Measurements from ENCODE around the gene GFER.

Gene GFER

DNA sequence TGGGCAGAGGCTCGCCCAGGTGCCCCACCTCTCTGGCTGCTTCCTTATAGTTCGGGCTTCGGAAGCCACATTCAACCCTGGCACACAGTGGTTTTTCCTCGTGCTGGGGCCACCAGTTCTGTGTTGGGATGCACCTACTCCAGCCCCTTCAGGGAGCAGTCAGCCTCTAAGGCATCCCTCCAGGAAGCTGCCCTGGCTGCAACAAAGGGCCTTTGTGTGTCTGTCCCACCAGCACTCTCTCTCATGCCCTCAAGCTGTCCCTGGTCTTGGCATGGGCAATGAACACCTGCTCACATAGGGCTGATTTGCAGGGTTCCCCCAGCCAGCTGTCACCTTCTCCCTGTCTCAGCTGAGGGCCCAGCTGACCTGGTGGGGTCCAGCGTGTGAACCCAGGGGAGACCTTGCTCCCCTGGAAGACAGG is 2.0 kb upstream of the GFER start:
- Histone ChIP-seq H3K36me3 (ENCODE audit: control insufficient read depth in 1 of 2, insufficient read depth in 2 of 2, low read length in 2 of 2) (peaks cover 15 to 30% of the 10 kb centered on the region in 2 donors), H3K27me3 (ENCODE audit: control insufficient read depth in 1 of 2, insufficient read depth in 2 of 2, low read length in 2 of 2) (peaks cover 10 to 15% of the 10 kb centered on the region in 2 donors), H3K27ac (ENCODE audit: low read depth, low read length) (peak overlapping the region; percentile 15), H3K4me1 (ENCODE audit: control insufficient read depth in 1 of 2, insufficient read depth in 2 of 2, low read length in 2 of 2) (peaks cover 51 to 73% of the 10 kb centered on the region in 2 donors), H3K4me3 (ENCODE audit: low read depth in 1 of 2, low read length in 2 of 2) (no peak overlapping the region), H3K9ac (ENCODE audit: low read depth in 1 of 2, low read length in 2 of 2) (peak overlapping the region in 1 of 2 donors; percentile 40), H3K9me3 (ENCODE audit: control insufficient read depth in 1 of 2, low read length in 2 of 2) (no peaks in the 10 kb centered on the region)

DNA sequence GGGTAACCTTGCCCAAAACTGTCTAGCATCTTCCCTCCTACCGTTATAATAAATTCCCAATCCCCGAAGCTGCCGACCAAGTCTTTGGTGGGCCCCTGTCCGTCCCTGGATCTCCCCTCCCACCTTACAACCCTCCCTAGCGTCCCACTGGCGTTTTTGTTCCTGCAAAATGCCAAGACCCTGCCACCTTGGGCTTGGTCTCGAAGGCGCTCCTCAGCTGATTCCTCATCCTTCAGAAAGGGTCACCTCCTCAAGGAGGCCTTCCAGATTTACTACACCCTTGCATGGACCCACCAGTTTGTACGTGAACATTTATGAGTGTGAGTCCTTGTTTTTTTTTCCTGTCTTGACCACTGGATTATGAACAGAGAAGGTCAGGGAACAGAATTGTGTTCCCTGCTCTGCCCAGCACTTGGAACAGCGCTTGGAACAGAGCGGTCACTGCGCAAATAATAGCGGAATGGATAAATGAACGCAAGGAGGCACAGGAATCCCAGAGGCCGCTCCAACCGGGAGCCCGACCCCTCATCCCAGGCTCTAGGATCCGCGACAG is 926 bp upstream of the GFER start:
- H3K27ac ChIP-seq (ENCODE audit: low read depth, low read length): peak overlapping the region; percentile 73
- peak overlapping the region; percentile 76 to 79 for H3K9ac ChIP-seq (ENCODE audit: low read depth in 1 of 2, low read length in 2 of 2)
- H3K4me1 ChIP-seq (ENCODE audit: control insufficient read depth in 1 of 2, insufficient read depth in 2 of 2, low read length in 2 of 2): peaks cover 51 to 73% of the 10 kb centered on the region in 2 donors
- H3K27me3 ChIP-seq (ENCODE audit: control insufficient read depth in 1 of 2, insufficient read depth in 2 of 2, low read length in 2 of 2): peaks cover 10 to 15% of the 10 kb centered on the region in 2 donors
- H3K4me3 ChIP-seq (ENCODE audit: low read depth in 1 of 2, low read length in 2 of 2): peak overlapping the region; percentile 70 to 78
- peaks cover 17 to 24% of the 10 kb centered on the region in 2 donors for H3K36me3 ChIP-seq (ENCODE audit: control insufficient read depth in 1 of 2, insufficient read depth in 2 of 2, low read length in 2 of 2)
- no peaks in the 10 kb centered on the region for H3K9me3 ChIP-seq (ENCODE audit: control insufficient read depth in 1 of 2, low read length in 2 of 2)

DNA sequence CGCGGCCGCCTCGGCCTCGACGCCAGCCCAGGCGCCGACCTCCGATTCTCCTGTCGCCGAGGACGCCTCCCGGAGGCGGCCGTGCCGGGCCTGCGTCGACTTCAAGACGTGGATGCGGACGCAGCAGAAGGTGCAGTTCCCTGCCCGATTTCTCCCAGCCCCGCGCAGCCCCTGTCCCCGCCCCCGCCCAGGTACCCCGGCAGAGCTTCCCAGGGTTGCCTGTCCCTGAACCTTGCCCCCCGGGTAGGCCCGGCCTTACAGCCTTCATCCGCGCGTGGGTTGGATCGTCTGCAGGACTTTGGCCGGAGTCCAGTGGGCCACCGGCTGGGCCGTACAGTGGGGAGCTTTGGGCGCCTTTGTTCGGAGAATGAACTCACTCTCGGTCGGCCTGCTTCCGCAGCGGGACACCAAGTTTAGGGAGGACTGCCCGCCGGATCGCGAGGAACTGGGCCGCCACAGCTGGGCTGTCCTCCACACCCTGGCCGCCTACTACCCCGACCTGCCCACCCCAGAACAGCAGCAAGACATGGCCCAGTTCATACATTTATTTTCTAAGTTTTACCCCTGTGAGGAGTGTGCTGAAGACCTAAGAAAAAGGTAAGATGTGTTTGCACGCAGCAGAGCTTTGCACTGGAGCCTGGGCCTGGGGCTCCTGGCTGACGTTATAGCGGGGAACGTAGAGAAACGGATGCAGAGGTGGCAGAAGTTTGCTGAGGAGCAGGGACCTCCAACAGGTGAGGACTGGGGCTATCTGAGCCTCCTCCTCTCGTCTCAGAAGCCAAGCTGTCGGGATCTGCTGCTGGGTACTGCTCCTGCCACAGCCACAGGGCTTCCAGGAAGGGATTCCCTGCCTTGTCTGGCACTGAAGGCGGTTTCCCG is 593 bp downstream of the GFER start:
- Histone ChIP-seq H3K27me3 (ENCODE audit: control insufficient read depth in 1 of 2, insufficient read depth in 2 of 2, low read length in 2 of 2) (peaks cover 22 to 26% of the 10 kb centered on the region in 2 donors), H3K9me3 (ENCODE audit: control insufficient read depth in 1 of 2, low read length in 2 of 2) (no peaks in the 10 kb centered on the region), H3K36me3 (ENCODE audit: control insufficient read depth in 1 of 2, insufficient read depth in 2 of 2, low read length in 2 of 2) (peaks cover 17 to 18% of the 10 kb centered on the region in 2 donors), H3K4me1 (ENCODE audit: control insufficient read depth in 1 of 2, insufficient read depth in 2 of 2, low read length in 2 of 2) (peaks cover 63 to 68% of the 10 kb centered on the region in 2 donors), H3K9ac (ENCODE audit: low read depth in 1 of 2, low read length in 2 of 2) (peak overlapping the region; percentile 77 to 79), H3K27ac (ENCODE audit: low read depth, low read length) (peak overlapping the region; percentile 69), H3K4me3 (ENCODE audit: low read depth in 1 of 2, low read length in 2 of 2) (peak overlapping the region; percentile 75 to 86)

DNA sequence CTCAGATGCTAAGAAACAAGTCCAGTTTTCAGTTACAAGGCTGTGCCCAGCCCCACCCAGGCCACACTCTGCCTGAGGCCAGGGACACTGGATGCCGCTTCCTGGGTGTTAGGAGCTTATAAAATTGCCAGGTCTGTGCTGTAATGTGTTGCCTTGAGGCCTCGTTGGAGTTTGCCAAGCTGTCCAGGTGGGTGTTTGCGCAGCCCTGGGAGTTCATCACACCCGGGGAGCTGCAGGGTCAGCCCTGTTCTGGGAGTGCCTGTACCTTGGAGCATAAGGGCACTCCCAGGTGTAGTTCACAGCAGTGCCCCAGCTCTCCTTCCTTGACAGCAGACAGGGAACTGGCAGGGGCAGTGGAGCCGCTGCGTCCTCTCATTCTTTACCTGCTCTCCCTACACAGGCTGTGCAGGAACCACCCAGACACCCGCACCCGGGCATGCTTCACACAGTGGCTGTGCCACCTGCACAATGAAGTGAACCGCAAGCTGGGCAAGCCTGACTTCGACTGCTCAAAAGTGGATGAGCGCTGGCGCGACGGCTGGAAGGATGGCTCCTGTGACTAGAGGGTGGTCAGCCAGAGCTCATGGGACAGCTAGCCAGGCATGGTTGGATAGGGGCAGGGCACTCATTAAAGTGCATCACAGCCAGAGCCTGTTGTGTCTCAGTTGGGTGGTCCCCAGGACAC is 1.6 kb downstream of the GFER start:
- H3K4me1 ChIP-seq (ENCODE audit: control insufficient read depth in 1 of 2, insufficient read depth in 2 of 2, low read length in 2 of 2): peaks cover 61 to 63% of the 10 kb centered on the region in 2 donors
- H3K27ac ChIP-seq (ENCODE audit: low read depth, low read length): peak overlapping the region; percentile 69
- H3K36me3 ChIP-seq (ENCODE audit: control insufficient read depth in 1 of 2, insufficient read depth in 2 of 2, low read length in 2 of 2): peaks cover 17 to 18% of the 10 kb centered on the region in 2 donors
- peak overlapping the region; percentile 75 to 86 for H3K4me3 ChIP-seq (ENCODE audit: low read depth in 1 of 2, low read length in 2 of 2)
- H3K27me3 ChIP-seq (ENCODE audit: control insufficient read depth in 1 of 2, insufficient read depth in 2 of 2, low read length in 2 of 2): peaks cover 21 to 29% of the 10 kb centered on the region in 2 donors
- H3K9ac ChIP-seq (ENCODE audit: low read depth in 1 of 2, low read length in 2 of 2): peak overlapping the region; percentile 77 to 79
- no peaks in the 10 kb centered on the region for H3K9me3 ChIP-seq (ENCODE audit: control insufficient read depth in 1 of 2, low read length in 2 of 2)

DNA sequence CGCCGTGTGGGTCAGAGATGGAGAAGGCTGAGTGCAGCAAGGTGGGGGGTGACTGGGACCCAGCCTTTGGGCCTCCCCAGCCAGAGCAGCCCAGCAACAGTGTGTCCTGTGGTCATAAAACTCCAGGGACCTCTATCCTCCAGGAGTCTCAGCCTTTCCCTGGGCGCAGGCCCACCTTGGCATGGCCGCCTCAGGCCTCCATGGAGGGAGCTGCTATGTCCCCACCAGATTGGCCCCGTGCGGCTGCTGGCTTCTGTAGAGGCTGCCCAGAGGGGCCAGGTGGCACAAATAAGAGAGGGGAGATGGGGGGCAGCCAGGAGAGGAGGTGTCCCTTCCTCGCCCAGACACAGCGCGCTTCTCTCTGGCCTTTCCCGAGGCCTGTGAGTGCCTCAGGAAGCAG is 3.2 kb downstream of the GFER start:
- H3K27me3 ChIP-seq (ENCODE audit: control insufficient read depth in 1 of 2, insufficient read depth in 2 of 2, low read length in 2 of 2): peaks cover 22 to 26% of the 10 kb centered on the region in 2 donors
- peaks cover 58% of the 10 kb centered on the region in 2 donors for H3K4me1 ChIP-seq (ENCODE audit: control insufficient read depth in 1 of 2, insufficient read depth in 2 of 2, low read length in 2 of 2)

DNA sequence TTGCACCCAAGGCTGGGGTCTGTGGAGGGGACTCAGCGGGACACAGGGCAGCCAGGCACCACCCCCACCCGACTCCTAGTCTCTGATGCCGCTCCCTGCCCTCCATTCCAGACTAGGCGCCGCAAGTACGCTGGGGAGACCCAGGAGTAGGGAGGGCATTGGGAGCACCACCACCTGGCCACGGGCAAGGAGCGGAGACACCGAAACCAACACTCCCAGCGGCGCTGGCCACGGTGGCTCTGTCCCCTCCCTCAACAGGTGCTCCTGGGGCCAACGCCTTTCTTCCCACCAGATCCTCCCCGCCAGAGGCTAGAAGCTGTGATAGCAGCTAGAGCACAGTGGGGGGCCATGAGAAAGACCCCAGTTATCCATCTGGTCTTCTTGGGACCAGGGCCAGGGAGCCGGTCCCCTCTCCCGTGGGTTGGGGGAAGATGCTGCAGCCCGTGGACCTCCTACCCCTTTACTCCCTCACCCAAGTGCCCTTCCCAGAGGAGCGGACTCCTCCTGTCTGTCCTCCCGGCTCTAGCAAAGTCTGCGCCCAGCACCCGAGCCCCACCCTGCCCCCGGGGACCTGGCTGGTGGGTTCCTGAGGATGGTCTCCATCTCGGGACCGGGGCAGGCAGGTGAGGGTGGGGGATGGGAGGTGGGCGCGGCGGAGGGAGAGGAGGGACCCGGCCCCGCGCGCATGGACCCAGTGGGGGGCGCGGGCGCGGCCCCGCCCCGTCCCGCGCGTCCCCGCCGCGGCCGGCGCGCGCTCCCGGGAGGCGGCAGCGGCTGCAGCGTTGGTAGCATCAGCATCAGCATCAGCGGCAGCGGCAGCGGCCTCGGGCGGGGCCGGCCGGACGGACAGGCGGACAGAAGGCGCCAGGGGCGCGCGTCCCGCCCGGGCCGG is 5.5 kb downstream of the GFER start, which contains the start of gene SYNGR3:
Gene SYNGR3, plus strand, starts transcription at position 762 of the 892 bp plus-strand sequence. CDS start 133 bp downstream, outside the sequence.
- peaks cover 22 to 26% of the 10 kb centered on the region in 2 donors for H3K27me3 ChIP-seq (ENCODE audit: control insufficient read depth in 1 of 2, insufficient read depth in 2 of 2, low read length in 2 of 2)
- H3K4me1 ChIP-seq (ENCODE audit: control insufficient read depth in 1 of 2, insufficient read depth in 2 of 2, low read length in 2 of 2): peaks cover 43 to 45% of the 10 kb centered on the region in 2 donors
- no peaks in the 10 kb centered on the region for H3K9me3 ChIP-seq (ENCODE audit: control insufficient read depth in 1 of 2, low read length in 2 of 2)
- no peak within 1 kb of the TSS for H3K27ac ChIP-seq (ENCODE audit: low read depth, low read length)
- peaks cover 17 to 18% of the 10 kb centered on the region in 2 donors for H3K36me3 ChIP-seq (ENCODE audit: control insufficient read depth in 1 of 2, insufficient read depth in 2 of 2, low read length in 2 of 2)
- H3K4me3 ChIP-seq (ENCODE audit: low read depth in 1 of 2, low read length in 2 of 2): peak within 1 kb of the TSS; percentile 48 to 57
- H3K9ac ChIP-seq (ENCODE audit: low read depth in 1 of 2, low read length in 2 of 2): peak within 1 kb of the TSS; percentile 43 to 54

More for the DNA sequence above, 3.2 kb downstream of the GFER start:
- Histone ChIP-seq H3K27ac (ENCODE audit: low read depth, low read length) (no peak overlapping the region), H3K4me3 (ENCODE audit: low read depth in 1 of 2, low read length in 2 of 2) (no peak overlapping the region), H3K36me3 (ENCODE audit: control insufficient read depth in 1 of 2, insufficient read depth in 2 of 2, low read length in 2 of 2) (peaks cover 17 to 18% of the 10 kb centered on the region in 2 donors), H3K9ac (ENCODE audit: low read depth in 1 of 2, low read length in 2 of 2) (no peak overlapping the region), H3K9me3 (ENCODE audit: control insufficient read depth in 1 of 2, low read length in 2 of 2) (no peaks in the 10 kb centered on the region)

DNA sequence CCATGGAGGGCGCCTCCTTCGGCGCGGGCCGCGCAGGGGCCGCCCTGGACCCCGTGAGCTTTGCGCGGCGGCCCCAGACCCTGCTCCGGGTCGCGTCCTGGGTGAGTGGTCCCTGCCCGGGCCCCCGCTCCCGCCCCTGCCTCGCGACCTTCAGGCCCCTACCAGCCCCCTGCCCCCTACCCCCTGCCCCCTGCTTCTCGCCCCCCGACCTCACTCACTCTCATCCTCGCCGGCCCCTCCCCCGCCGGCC is 6.0 kb downstream of the GFER start:
- Histone ChIP-seq H3K36me3 (ENCODE audit: control insufficient read depth in 1 of 2, insufficient read depth in 2 of 2, low read length in 2 of 2) (peaks cover 17 to 18% of the 10 kb centered on the region in 2 donors), H3K4me1 (ENCODE audit: control insufficient read depth in 1 of 2, insufficient read depth in 2 of 2, low read length in 2 of 2) (peaks cover 37 to 41% of the 10 kb centered on the region in 2 donors), H3K9me3 (ENCODE audit: control insufficient read depth in 1 of 2, low read length in 2 of 2) (no peaks in the 10 kb centered on the region), H3K27me3 (ENCODE audit: control insufficient read depth in 1 of 2, insufficient read depth in 2 of 2, low read length in 2 of 2) (peaks cover 22 to 26% of the 10 kb centered on the region in 2 donors), H3K27ac (ENCODE audit: low read depth, low read length) (no peak overlapping the region), H3K4me3 (ENCODE audit: low read depth in 1 of 2, low read length in 2 of 2) (no peak overlapping the region), H3K9ac (ENCODE audit: low read depth in 1 of 2, low read length in 2 of 2) (peak overlapping the region in 1 of 2 donors; percentile 43)

DNA sequence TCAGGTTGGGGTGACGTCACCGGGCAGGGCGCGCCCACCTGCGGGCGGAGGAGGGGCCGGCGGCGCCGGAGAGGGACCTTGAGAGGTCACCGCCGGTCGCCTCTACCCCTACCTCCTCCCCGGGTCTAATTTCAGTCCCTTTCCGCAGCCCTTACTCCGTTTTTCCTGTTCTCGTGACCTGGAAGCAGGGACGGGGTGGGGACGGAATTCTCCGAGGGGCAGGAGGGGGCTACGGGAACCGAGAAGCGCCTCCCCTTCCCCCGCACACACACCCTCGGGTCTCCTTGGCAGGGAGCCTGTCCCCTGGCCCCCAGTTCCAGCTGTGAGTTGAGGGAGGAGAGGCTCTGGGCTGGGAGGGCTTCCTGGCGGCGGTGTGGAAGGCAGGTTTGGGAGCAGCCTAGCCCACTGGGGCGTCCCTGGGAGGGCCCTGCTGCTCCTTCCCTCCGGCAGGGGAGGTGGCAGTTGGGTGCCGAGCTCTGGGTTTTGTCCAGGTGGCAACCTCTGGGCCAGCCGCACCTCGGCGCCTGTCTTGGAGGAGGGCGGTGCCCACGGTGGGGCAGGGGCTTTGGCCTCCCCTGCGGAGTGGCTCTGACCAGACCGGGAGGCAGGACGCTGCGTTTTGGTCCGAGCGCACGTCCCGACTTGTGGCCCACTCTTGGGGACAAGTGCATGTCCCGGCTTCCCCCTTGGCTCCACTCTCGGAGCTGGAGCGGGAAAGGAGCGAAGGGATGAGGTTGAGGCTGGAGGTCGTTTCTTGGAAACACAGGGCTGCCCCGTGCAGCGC is 6.5 kb downstream of the GFER start:
- Histone ChIP-seq H3K9me3 (ENCODE audit: control insufficient read depth in 1 of 2, low read length in 2 of 2) (no peaks in the 10 kb centered on the region), H3K9ac (ENCODE audit: low read depth in 1 of 2, low read length in 2 of 2) (peak overlapping the region; percentile 43 to 54), H3K27ac (ENCODE audit: low read depth, low read length) (no peak overlapping the region), H3K4me1 (ENCODE audit: control insufficient read depth in 1 of 2, insufficient read depth in 2 of 2, low read length in 2 of 2) (peaks cover 32 to 35% of the 10 kb centered on the region in 2 donors), H3K4me3 (ENCODE audit: low read depth in 1 of 2, low read length in 2 of 2) (peak overlapping the region; percentile 48 to 57), H3K36me3 (ENCODE audit: control insufficient read depth in 1 of 2, insufficient read depth in 2 of 2, low read length in 2 of 2) (peaks cover 14 to 18% of the 10 kb centered on the region in 2 donors), H3K27me3 (ENCODE audit: control insufficient read depth in 1 of 2, insufficient read depth in 2 of 2, low read length in 2 of 2) (peaks cover 22 to 26% of the 10 kb centered on the region in 2 donors)

DNA sequence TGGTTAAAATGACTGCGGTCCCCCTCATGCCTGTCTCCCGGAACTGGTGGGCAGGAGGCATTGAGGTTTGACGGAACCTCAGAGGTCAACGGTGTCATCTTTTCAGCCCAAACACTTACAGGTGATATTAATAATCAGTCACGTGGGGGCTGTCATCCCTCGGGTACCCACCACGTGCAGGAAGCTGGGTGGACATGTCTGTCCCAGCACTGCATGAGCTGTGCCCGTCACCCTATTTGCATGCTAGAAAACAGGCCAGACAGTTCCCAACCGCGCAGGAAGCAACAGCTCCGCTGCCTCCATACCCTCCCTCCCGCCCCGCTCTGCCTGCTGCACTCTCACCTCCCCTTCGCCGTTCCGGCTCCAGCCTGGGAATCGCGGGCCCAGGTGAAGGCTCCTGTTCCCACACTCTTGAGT is 7.2 kb downstream of the GFER start:
- H3K27me3 ChIP-seq (ENCODE audit: control insufficient read depth in 1 of 2, insufficient read depth in 2 of 2, low read length in 2 of 2): peaks cover 22 to 26% of the 10 kb centered on the region in 2 donors
- H3K4me1 ChIP-seq (ENCODE audit: control insufficient read depth in 1 of 2, insufficient read depth in 2 of 2, low read length in 2 of 2): peaks cover 26 to 29% of the 10 kb centered on the region in 2 donors
- H3K4me3 ChIP-seq (ENCODE audit: low read depth in 1 of 2, low read length in 2 of 2): peak overlapping the region; percentile 48 to 70
- H3K9me3 ChIP-seq (ENCODE audit: control insufficient read depth in 1 of 2, low read length in 2 of 2): no peaks in the 10 kb centered on the region
- no peak overlapping the region for H3K27ac ChIP-seq (ENCODE audit: low read depth, low read length)
- peak overlapping the region in 1 of 2 donors; percentile 54 for H3K9ac ChIP-seq (ENCODE audit: low read depth in 1 of 2, low read length in 2 of 2)
- H3K36me3 ChIP-seq (ENCODE audit: control insufficient read depth in 1 of 2, insufficient read depth in 2 of 2, low read length in 2 of 2): peaks cover 8 to 13% of the 10 kb centered on the region in 2 donors

Data from duodenal mucosa (tissue), 2 donors.